Urothelium cell line (cell line): ENCODE results near the gene GLRA1.
"Not testable (repeated sequence)": the region's sequence is repeated elsewhere in the genome, so short reads cannot be mapped to it uniquely, and the experiment has no call there.

Experiments used
- DNase-seq: peaks from one replicate; pipeline ENCODE4 v3.0.0; 2011; ENCODE audit warnings: low spot score, mixed read lengths
- FAIRE-seq: peaks from 2 replicates; lab custom pipeline; 2011; peaks lifted over from hg19 to GRCh38; lab: Jason Lieb, UNC

GLRA1 gene

GRCh38 chr5:151917904-151918303, 6.7 kb downstream of the GLRA1 start:
- DNase-seq = no peak

GRCh38 chr5:151913425-151913824, 11.2 kb downstream of the GLRA1 start:
- FAIRE-seq (no peak), DNase-seq (no peak)

More at GRCh38 chr5:151917904-151918303, 6.7 kb downstream of the GLRA1 start:
- FAIRE-seq = no peak

GRCh38 chr5:151912360-151912759, 12.3 kb downstream of the GLRA1 start:
- no peak for FAIRE-seq
- no peak for DNase-seq

- DNase-seq (no peak), FAIRE-seq (no peak)
Observed at GRCh38 chr5:151911011-151911410, 13.6 kb downstream of the GLRA1 start.

- DNase-seq = no peak
- FAIRE-seq = no peak
Observed at GRCh38 chr5:151909628-151910027, 15.0 kb downstream of the GLRA1 start.

GRCh38 chr5:151906246-151906645, 18.4 kb downstream of the GLRA1 start:
- no peak for FAIRE-seq
- no peak for DNase-seq

GRCh38 chr5:151905557-151905961, 19.1 kb downstream of the GLRA1 start:
- DNase-seq (peak; percentile 32), FAIRE-seq (no peak)

- DNase-seq = no peak
- FAIRE-seq = no peak
Observed at GRCh38 chr5:151904909-151905308, 19.7 kb downstream of the GLRA1 start.

- no peak for FAIRE-seq
Observed at GRCh38 chr5:151904127-151904526, 20.5 kb downstream of the GLRA1 start.

GRCh38 chr5:151903243-151903653, 21.4 kb downstream of the GLRA1 start:
- DNase-seq (no peak), FAIRE-seq (no peak)

More at GRCh38 chr5:151904127-151904526, 20.5 kb downstream of the GLRA1 start:
- no peak for DNase-seq

GRCh38 chr5:151902215-151902614, 22.4 kb downstream of the GLRA1 start:
- no peak for FAIRE-seq

GRCh38 chr5:151901611-151902010, 23.0 kb downstream of the GLRA1 start:
- FAIRE-seq = no peak

More at GRCh38 chr5:151902215-151902614, 22.4 kb downstream of the GLRA1 start:
- DNase-seq = no peak

GRCh38 chr5:151900891-151901290, 23.8 kb downstream of the GLRA1 start:
- DNase-seq (no peak), FAIRE-seq (no peak)

More at GRCh38 chr5:151901611-151902010, 23.0 kb downstream of the GLRA1 start:
- no peak for DNase-seq

GRCh38 chr5:151899399-151899798, 25.3 kb downstream of the GLRA1 start:
- FAIRE-seq (no peak), DNase-seq (no peak)

- FAIRE-seq (no peak), DNase-seq (no peak)
Observed at GRCh38 chr5:151897896-151898295, 26.8 kb downstream of the GLRA1 start.

- no peak for FAIRE-seq
- no peak for DNase-seq
Observed at GRCh38 chr5:151897020-151897552, 27.6 kb downstream of the GLRA1 start.

GRCh38 chr5:151896031-151896691, 28.5 kb downstream of the GLRA1 start:
- DNase-seq (peak; percentile 47), FAIRE-seq (no peak)

GRCh38 chr5:151895660-151896030, 29.0 kb downstream of the GLRA1 start:
- peak; percentile 84 for FAIRE-seq
- peak; percentile 47 for DNase-seq

- not testable (repeated sequence) for FAIRE-seq, DNase-seq
Observed at GRCh38 chr5:151893485-151893884, 31.2 kb downstream of the GLRA1 start.

GRCh38 chr5:151892393-151892792, 32.3 kb downstream of the GLRA1 start:
- FAIRE-seq (no peak), DNase-seq (no peak)

GRCh38 chr5:151890299-151890698, 34.4 kb downstream of the GLRA1 start:
- DNase-seq = no peak
- no peak for FAIRE-seq

GRCh38 chr5:151889614-151890013, 35.0 kb downstream of the GLRA1 start:
- FAIRE-seq (no peak), DNase-seq (no peak)
